NT2/D1 (cell line): Measurements from ENCODE around the gene COG2.

Experiments
- SUZ12 ChIP-seq: IDR thresholded peaks from 2 replicates; pipeline ENCODE4 v1.6.1; 2011; ENCODE audit not compliant: insufficient read length, insufficient read depth; ENCODE audit errors: extremely low read depth
- YY1 ChIP-seq: IDR thresholded peaks from 2 replicates; pipeline ENCODE4 v1.6.1; 2011; ENCODE audit not compliant: insufficient read length, insufficient read depth
- ZNF274 ChIP-seq: IDR thresholded peaks from 2 replicates; pipeline ENCODE4 v1.6.1; 2011; ENCODE audit warnings: mild to moderate bottlenecking, low read depth, low read length

DNA sequence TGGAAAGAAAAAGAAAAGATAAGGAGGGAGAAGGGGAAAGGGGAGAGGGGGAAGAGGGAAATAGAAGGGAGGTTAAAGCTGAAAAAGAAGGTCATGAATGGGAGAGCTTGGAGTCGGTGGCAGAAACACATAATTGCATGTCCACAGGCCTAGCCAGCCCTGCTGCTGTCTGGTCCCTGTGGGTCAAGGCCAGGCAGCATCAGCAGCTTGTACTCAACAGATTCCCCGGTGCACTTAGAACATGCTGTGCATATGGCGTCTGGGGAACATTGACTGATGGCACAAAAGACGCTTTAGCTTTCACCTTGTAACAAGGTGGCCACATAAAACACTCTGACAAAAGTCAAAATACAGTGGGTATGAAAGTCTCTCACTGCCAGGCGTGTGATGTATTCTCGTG, 25.9 kb downstream of the COG2 start:
- TF ChIP-seq ZNF274 (no peak), SUZ12 (no peak), YY1 (no peak)
